ENCODE results near the gene PCNA.

Gene PCNA

DNA sequence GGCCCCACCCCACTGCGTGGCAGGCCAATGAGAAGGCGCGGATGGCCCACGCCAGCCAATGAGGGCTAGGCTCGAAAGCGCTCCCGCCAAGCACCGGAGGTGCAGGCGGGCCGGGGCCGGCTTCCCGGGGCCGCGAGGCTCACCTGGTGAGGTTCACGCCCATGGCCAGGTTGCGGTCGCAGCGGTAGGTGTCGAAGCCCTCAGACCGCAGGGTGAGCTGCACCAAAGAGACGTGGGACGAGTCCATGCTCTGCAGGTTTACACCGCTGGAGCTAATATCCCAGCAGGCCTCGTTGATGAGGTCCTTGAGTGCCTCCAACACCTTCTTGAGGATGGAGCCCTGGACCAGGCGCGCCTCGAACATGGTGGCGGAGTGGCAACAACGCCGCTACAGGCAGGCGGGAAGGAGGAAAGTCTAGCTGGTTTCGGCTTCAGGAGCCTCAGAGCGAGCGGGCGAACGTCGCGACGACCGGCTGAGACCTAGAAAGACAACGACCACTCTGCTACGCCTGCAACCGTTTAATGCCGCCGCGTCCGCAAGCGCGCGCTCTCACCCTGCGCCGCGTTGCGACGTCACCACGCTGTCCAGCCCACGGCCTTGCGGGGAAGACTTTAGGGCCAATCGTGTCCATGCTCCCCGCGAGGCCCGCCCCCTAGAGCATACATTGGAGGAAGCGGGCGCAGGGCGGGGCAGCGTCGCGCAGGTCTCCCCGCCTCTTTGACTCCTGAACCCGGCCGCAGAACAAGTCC lies at the start of gene PCNA:
TSS of gene PCNA (minus strand) at position 524 of the 750 bp plus-strand sequence. CDS start at position 364, 160 bp downstream.
- peak; percentile 93 for DNase-seq (ENCODE audit: low read depth)

DNA sequence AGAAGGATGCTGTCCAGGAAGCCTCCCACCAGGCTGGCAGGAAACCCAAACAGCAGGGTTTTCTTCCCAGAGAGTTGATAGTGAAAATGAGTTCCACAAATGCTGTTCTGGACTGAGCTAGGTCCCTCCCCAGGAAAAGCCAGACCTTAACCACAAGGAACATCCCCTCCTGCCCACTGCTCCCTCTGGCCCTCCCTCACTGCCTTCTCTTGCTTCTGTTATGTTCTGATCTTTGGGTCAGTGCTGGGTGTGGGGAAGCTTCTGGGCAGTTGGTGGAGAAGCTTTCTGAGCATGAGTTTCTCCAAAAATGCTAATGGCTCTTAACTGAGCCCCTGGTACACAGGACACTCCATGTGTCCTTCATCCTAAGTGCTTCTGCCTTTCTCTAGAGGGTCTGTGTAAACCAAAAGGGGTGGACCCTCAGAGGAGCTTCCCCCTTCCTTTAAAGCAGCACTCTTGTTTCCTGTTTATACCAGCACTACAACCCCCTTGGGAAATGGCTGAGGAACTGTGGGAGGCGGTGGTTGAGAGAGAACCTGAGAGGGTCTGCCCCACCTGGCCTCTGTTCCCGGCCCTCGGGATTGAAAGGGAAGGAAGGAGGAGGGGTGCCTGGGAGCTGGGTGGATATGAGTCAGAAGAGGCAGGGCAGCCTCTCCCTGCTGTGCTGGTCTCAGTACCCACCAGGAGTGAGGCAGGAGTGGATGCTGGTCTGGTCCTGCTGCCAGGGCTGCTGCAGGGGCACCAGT lies 49.1 kb upstream of the PCNA start:
- DNase-seq (ENCODE audit: low read depth), result no peak

DNA sequence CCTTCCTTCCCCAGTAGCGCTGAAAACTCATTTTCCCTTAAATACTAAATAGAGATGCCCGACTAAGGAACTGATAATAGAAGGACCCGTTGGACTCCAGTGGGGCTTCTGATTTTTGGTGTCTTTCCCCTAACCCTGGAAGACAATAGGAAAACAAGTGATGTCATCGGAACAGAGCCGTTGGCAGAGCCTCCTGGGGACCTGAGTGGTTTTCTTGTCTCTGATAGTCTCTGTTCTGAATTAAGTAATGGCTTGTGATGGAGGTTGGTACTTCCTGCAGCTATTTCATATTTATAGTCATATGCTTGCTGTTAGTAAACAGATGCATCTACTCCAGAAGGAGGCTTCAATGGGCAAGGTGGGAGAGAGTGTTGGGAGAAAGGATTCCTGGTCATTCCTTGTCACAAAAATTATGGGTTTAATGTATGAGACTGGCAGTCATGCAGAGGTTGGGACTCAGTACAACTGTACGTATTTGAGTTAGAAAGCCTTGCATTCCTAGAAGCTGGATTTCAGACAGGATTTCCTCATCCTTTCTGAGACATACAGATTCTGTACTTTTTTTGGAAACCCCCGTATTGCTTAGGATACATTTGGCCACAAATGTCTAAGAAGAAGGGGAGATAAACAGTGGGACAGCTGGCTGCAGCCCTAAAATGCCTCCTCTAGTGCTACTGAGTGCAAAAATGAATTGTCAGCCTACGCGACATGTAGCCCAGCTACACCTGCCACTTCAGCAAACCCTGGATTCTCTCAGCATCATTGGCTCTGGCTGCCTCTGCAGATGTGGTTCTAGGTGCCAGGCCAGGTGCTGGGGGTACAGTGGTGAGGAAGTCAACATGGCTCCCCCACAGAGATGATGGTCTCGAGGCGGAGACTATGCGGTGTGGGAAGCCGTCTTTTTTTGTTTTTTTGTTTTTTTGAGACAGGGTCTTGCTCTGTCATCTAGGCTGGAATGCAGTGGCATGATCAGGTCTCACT lies 45.2 kb upstream of the PCNA start:
- DNase-seq (ENCODE audit: low read depth), result no peak

DNA sequence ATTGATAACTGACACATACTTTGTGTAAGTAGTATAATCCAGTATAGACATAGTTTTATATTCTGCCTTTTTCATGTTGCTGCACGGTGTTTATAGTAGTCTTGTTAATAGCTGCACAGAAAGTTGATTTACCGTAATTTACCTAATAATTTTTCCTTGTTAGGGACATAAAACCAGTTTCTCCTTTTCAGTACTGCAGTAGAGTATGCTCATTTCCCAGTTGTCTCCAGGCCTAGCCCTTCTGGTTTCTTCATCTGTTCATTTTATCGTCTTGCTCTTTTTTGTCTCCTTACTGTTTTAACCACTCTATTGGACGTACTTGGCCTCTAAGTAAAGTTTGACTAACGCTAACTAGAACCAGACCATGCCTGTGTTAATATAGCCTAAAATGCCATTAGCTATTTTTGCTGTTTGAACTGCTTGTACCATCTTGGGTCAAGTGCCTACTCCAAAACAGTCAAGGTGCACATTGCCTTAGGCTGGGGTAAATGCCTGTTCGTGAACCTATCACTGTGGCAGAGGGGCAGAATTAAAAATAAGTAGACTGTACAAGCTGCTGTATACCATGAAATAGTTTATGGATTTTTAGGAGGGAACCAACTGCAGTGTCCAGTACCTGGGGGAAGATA lies 41.9 kb upstream of the PCNA start:
- DNase-seq (ENCODE audit: low read depth), result no peak

DNA sequence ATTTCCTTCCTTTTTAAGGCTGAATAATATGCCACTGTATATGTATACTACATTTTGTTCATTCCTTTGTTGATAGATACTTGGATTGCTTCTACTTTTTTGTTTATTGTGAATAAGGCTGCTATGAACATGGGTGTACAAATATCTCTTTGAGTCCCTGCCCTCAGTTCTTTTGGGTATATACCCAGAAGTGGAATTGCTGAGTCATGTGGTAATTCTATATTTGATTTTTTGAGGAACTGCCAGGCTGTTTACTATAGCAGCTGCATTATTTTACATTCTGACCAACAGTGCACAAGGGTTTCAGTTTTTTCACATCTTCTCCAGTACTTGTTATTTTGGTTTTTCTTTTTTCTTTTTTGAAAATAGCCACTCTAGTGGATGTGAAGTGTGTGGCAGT lies 41.1 kb upstream of the PCNA start:
- no peak for DNase-seq (ENCODE audit: low read depth)

GRCh38 chr20:5159928-5160327 lies 40.2 kb upstream of the PCNA start:
- no peak for DNase-seq (ENCODE audit: low read depth)

DNA sequence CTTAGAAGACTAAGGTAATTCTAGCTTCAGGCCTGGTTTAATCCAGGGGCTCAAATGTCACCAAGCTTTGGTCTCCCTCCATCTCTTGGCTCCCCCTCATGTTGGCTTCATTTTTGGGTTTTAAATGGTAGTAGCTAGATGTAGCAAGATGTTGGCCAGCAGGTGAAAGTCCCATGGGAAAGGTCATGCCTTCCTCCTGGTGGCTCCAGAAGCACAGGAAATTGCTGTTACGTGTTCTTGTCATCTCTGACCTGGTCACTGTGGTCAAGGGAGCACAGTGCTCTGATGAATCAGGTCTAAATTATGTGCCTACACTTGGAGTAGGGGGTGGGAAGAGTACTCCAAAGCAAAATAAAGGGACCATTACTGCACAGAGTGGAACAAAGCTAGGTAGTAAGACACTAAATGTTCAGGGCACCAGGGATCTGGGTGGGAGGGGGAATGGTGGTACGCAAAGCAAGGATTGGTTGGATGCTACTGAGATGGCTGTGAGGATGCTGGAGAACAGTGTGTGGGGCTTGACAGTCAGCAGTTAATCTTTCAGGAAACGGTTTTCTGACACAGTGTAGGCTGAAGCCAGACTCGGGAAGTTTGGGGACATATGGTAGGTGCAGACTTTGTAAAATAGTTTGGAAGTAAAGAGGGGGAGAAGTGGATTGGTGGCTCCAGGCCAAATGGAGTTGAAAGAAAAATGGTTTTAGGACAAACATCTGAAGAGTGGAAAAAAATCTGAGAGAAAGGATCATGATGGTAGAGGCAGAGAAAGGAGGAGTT lies 37.1 kb upstream of the PCNA start:
- no peak for DNase-seq (ENCODE audit: low read depth)

GRCh38 chr20:5155404-5155803 lies 35.6 kb upstream of the PCNA start:
- no peak for DNase-seq (ENCODE audit: low read depth)

DNA sequence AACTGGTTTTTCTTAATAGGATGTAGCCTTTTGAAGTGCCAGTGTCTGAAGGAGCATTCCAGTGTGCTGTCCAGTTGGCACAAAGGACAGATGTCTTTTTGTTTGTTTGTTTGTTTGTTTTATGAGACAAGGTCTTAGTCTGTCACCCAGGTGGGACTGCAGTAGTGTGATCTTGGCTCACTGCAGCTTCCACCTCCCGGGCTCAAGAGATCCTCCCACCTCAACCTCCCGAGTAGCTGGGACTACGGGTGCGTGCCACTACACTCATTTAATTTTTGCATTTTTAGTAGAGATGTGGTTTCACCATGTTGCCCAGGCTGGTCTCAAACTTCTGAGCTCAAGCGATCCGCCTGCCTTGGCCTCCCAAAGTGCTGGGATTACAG lies 34.8 kb upstream of the PCNA start:
- no peak for DNase-seq (ENCODE audit: low read depth)

DNA sequence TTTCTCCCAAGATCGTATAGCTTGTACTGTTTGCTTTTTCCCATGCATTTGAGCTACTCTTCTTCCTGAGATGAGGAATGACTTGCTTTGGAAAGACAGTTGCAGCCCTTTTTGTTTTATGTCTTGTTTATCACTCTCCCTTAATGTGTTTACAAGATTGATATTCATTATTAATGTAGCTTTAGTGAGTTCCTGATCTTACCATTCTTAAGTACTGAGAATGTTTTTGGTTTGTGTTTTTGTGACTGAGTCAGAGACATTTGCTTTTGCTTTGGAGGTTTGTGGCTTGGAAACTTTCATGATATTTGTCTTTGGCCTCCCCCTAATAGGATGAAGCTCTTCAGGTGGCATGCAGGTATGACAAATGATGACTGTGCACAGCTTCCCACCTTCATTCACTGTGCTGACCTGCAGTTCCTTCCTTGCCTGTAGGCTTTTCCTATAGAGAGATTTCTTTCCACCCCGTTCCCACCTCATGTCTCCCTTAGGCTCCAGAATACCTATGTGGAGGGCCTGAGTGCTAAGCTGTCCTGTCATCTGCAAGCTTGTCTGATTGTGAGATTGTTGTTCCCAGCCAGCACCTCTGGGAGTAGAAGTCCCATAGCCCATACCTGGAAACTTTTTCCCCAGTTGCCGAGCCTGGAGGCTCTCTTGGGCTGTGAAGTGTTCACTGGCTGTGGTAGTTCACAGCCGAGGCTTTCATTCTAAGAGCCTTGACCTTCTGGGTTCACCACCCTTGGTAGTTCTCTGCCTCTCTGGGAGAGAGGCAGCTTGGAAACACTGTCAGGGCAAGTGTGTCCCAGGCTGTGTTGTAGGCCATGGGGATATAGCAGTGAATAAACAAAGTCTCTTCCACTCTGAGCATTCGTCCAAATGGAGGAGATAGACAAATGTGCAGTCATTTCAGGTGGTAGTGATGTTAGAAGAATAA lies 34.1 kb upstream of the PCNA start:
- no peak for DNase-seq (ENCODE audit: low read depth)

DNA sequence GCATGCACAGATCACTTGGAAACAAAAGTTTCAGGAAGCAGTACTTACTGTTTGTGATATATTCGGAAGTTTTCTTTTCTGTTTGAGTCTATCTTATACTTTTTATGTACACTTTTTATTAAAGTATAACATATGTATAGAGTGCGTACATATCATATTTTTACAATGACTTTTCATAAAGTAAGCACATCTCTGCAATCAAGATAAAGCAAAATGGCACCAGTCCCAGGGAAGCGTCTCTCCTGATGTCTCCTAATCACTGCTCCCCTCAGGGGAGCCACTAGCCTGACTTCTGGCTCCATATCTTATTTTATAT lies 33.4 kb upstream of the PCNA start:
- no peak for DNase-seq (ENCODE audit: low read depth)

- DNase-seq (ENCODE audit: low read depth), result no peak
Observed at GRCh38 chr20:5150226-5151076, 30.7 kb upstream of the PCNA start.

- DNase-seq (ENCODE audit: low read depth), result no peak
Observed at GRCh38 chr20:5149892-5150225, 30.1 kb upstream of the PCNA start.

DNA sequence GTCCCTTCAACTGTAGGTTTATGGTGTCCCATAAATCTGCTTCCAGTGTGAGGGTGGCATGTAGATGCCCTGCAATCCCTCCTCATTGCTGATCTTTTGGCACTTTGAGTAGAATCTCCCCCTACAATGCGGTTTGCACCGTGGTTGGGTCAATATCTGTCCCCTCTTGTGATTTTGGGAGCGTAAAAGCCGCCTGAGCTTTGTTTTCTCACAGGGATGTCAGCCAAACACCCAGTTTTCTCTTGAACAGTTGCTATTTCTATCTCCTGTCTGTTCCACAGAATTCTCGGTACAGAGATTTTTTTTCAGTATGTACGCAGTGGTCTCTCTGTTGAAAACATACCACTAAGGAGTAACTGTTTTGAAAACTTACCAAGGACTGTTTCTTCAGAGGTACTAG lies 28.8 kb upstream of the PCNA start:
- no peak for DNase-seq (ENCODE audit: low read depth)

- DNase-seq (ENCODE audit: low read depth), result no peak
Observed at GRCh38 chr20:5146871-5147592, 27.3 kb upstream of the PCNA start.

DNA sequence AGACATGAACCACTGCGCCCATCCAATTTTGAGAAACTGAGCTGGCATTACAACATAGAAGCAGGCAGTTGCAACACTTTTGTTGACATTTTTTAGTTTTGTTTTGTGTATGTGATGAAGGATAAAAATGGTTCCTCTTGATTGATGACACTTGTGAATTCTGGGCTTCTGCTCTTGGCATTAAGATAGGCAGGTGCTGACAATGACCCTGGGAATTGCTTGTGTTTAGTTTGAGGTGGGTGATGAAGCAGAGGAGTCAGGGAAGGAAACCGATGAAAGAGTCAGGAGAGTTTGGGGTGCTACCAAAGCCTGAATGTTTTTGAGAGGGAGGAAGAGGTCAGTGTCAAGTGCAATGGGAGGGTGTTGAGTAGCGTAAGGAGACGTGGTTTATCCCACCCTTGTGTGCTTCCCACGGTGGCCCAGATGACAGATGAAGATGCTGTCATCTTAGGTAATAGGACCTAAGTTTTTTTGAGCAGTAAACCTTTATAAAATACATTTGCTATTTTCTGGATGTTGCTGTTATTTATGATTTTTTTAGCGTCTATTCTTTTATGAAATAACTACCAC lies 26.4 kb upstream of the PCNA start:
- no peak for DNase-seq (ENCODE audit: low read depth)

DNA sequence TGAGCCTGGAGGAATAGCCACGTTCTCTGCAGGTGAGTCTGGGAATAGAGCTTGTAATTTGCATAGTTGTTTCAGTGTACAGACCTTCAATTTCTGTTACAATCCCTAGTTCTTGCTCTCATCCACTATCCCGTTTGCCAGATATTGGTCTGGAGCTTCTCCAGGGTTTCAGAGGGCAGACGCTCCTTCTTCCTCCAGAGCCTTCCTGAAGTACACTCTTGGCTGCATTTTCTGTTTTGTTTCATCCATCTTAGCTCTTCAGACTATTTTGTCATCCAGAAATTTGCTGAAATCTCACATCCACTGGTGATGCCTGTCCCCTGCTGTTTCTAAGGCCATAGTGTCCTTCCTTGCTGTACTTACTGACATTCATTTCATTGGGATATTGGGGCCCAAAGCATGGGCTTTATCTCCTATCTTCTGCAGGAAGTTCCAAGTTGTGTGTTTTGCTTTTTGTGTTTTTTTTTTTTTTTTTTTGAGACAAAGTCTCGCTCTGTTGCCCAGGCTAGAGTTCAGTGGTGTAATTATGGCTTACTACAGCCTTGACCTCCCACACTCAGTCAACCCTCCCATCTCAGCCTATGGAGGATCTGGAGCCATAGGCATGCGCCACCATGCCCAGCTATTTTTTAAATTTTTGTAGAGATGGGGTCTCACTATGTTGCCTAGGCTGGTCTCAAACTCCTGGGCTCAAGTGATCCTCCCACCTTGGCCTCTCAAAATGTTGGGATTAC lies 25.8 kb upstream of the PCNA start:
- DNase-seq (ENCODE audit: low read depth), result no peak

DNA sequence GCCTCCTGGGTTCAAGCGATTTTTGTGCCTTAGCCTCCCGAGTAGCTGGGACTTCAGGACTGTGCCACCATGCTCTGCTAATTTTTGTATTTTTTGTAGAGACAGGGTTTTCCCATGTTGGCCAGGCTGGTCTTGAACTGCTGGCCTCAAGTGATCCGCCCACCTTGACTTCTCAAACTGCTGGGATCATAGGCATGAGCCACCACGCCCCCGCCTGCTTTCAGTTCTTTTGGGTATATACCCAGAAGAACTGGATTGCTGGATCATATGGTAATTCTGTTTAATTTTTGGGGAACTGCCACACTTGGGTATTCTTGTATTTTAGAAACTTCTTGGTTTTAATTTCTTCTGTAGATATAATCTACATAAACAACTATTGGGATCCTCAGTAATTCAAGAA lies 24.1 kb upstream of the PCNA start:
- DNase-seq (ENCODE audit: low read depth), result no peak

All from stimulated activated CD4-positive, alpha-beta T cell treated with anti-CD3 and anti-CD28 coated beads, Interleukin-2, amount 100 ng/mL, for 4 hours (primary cell).